Upper lobe of left lung (tissue), 4 donors: ENCODE data around the gene PCDHGB2.

ENCODE experiments used
- CTCF ChIP-seq, 6 experiments: fragments of 450-650 bp in 4 of 6; fragments of 200-600 bp in 2 of 6; sonication (generic) in 2 of 6; IDR thresholded peaks; one replicate each; pipeline ENCODE4 v1.5.1; 2016 to 2019; ENCODE audit warnings: antibody characterized with exemption in 6 of 6
- EP300 ChIP-seq, 4 donors: sonication (generic); formaldehyde crosslinking; IDR thresholded peaks; one replicate each; pipeline ENCODE4 v1.5.1; 2017; ENCODE audit warnings: antibody characterized with exemption in 4 of 4, control low read depth in 2 of 4
- POLR2A ChIP-seq, 4 donors: fragments of 450-650 bp; IDR thresholded peaks; one replicate each; pipeline ENCODE4 v1.5.1; 2016 to 2017; ENCODE audit warnings: antibody characterized with exemption in 4 of 4, mild to moderate bottlenecking in 2 of 4
- POLR2AphosphoS5 ChIP-seq, 2 donors: sonication (generic); formaldehyde crosslinking; IDR thresholded peaks; one replicate each; pipeline ENCODE4 v1.5.1; 2017; ENCODE audit warnings: antibody characterized with exemption in 2 of 2

GRCh38 chr5:141330299-141331080, 29.3 kb upstream of the PCDHGB2 start, which contains the start of gene PCDHGA1:
- TF ChIP-seq CTCF (IDR thresholded peaks at IDR 0.05), result no peak
- no peak for TF ChIP-seq POLR2A (IDR thresholded peaks at IDR 0.05)
- no peak for TF ChIP-seq POLR2AphosphoS5 (IDR thresholded peaks at IDR 0.05)
- no peak for TF ChIP-seq EP300 (IDR thresholded peaks at IDR 0.05)
